HCT116 (cell line): ENCODE data around the gene SUGCT. TPM values are rescaled to one million over a fixed set of nuclear protein-coding genes. Genes with fewer than 3 reads are reported as not detected.

Source experiments
- ATAC-seq: fragments of 200-7000 bp; cut with Tn5 transposase; 2 replicates; pipeline ENCODE4 v1.9.1; 2020; ENCODE audit warnings: mild to moderate bottlenecking, moderate library complexity
- BruUV-seq: library from RNA; stranded (reverse); fragments of 400-500 nt; replicated peaks from 2 replicates; lab custom pipeline; 2021; lab: Mats Ljungman, UMichigan
- CTCF ChIA-PET: fragments of 300-600 bp; sonication (Branson Sonifier 250); formaldehyde crosslinking; loops from one replicate; lab custom pipeline; 2021; ENCODE audit warnings: antibody characterized with exemption; lab: Charles Lee
- POLR2A ChIA-PET: fragments of 300-600, 350-600 bp; sonication (Branson Sonifier 250); formaldehyde crosslinking; loops from one replicate; lab custom pipeline; 2021; ENCODE audit warnings: antibody characterized with exemption; lab: Charles Lee
- RAD21 ChIA-PET, 2 experiments: fragments of 300-600 bp; sonication (Branson Sonifier 250); formaldehyde crosslinking; loops; one replicate each; lab custom pipeline; 2023; ENCODE audit warnings: low total read pairs in 2 of 2; ENCODE audit not compliant: uncharacterized antibody in 2 of 2, unreplicated experiment in 2 of 2, low non-redundant PET in 1 of 2; lab: Charles Lee
- DNase-seq: peaks from one replicate; pipeline ENCODE4 v3.0.0-alpha.2; 2010; ENCODE audit warnings: low read depth, low spot score
- H2AFZ ChIP-seq: fragments of 200-600 bp; shearing (Covaris generic), sonication (generic); 2 replicates; pipeline ENCODE4 v1.6.1; 2017; ENCODE audit warnings: low read depth, mixed run types, mixed read lengths, antibody characterized with exemption, low read length; ENCODE audit not compliant: poor library complexity, severe bottlenecking
- H3K27ac ChIP-seq: 2 replicates; pipeline ENCODE4 v1.5.1; 2012; ENCODE audit warnings: low read depth, low read length
- H3K27me3 ChIP-seq: fragments of 200-600 bp; sonication (generic); 2 replicates; pipeline ENCODE4 v1.6.1; 2016; ENCODE audit warnings: mixed run types, low read length, mixed read lengths; ENCODE audit not compliant: insufficient read depth
- H3K36me3 ChIP-seq, 2 experiments: fragments of 200-500 bp in 1 of 2; fragments of 200-600 bp in 1 of 2; sonication (Bioruptor generic) in 1 of 2; sonication (generic) in 1 of 2; 2 replicates each; pipeline versions ENCODE4 v1.5.1 to v1.6.1; 2014 to 2016; ENCODE audit warnings: low read length in 2 of 2, inconsistent platforms in 1 of 2, mixed read lengths in 1 of 2, mixed run types in 1 of 2; ENCODE audit not compliant: insufficient read depth in 2 of 2, control insufficient read depth in 1 of 2
- H3K4me1 ChIP-seq, 2 experiments: fragments of 200-600 bp in 1 of 2; sonication (generic) in 1 of 2; 2 replicates each; pipeline versions ENCODE4 v1.5.1 to v1.6.1; 2012 to 2017; ENCODE audit warnings: low read length in 2 of 2, inconsistent platforms in 1 of 2, mild to moderate bottlenecking in 1 of 2, mixed read lengths in 1 of 2, mixed run types in 1 of 2, moderate library complexity in 1 of 2; ENCODE audit not compliant: insufficient read depth in 2 of 2, control insufficient read depth in 1 of 2
- H3K4me2 ChIP-seq: fragments of 200-600 bp; sonication (generic); 2 replicates; pipeline ENCODE4 v1.6.1; 2017; ENCODE audit warnings: mixed run types, low read length, mixed read lengths
- H3K4me3 ChIP-seq, 2 experiments: fragments of 200-600 bp in 1 of 2; sonication (generic) in 1 of 2; replicated peaks in 1 of 2; 2 replicates each; pipeline ENCODE4 v1.5.1; 2011 to 2016; ENCODE audit warnings: low read length in 2 of 2, control low read depth in 1 of 2, low read depth in 1 of 2, mild to moderate bottlenecking in 1 of 2, mixed read lengths in 1 of 2, mixed run types in 1 of 2
- H3K79me2 ChIP-seq: fragments of 200-600 bp; sonication (generic); 2 replicates; pipeline ENCODE4 v1.6.1; 2017; ENCODE audit warnings: mild to moderate bottlenecking, mixed run types, low read length, moderate library complexity, mixed read lengths; ENCODE audit not compliant: insufficient read depth
- H3K9ac ChIP-seq: fragments of 200-600 bp; sonication (generic); 2 replicates; pipeline ENCODE4 v1.6.1; 2016; ENCODE audit warnings: low read length, mixed read lengths
- H3K9me2 ChIP-seq: fragments of 200-600 bp; sonication (generic), shearing (Covaris generic); 2 replicates; pipeline ENCODE4 v1.6.1; 2017; ENCODE audit warnings: mixed run types, mild to moderate bottlenecking, moderate library complexity; ENCODE audit not compliant: insufficient read depth
- H3K9me3 ChIP-seq, 2 experiments: fragments of 200-500 bp in 1 of 2; fragments of 200-600 bp in 1 of 2; sonication (Bioruptor generic) in 1 of 2; sonication (generic) in 1 of 2; 2 replicates each; pipeline ENCODE4 v1.6.1; 2014 to 2017; ENCODE audit warnings: low read length in 2 of 2, mixed read lengths in 2 of 2, inconsistent platforms in 1 of 2, low read depth in 1 of 2, mild to moderate bottlenecking in 1 of 2, mixed run types in 1 of 2, moderate library complexity in 1 of 2; ENCODE audit not compliant: control insufficient read depth in 1 of 2, insufficient read depth in 1 of 2
- H4K20me1 ChIP-seq: fragments of 200-600 bp; sonication (generic), shearing (Covaris generic); 2 replicates; pipeline ENCODE4 v1.6.1; 2017; ENCODE audit warnings: mixed run types, mild to moderate bottlenecking, moderate library complexity; ENCODE audit not compliant: insufficient read depth
- ATF3 ChIP-seq: IDR thresholded peaks from 2 replicates; pipeline ENCODE4 v1.6.1; 2012
- CEBPB ChIP-seq: IDR thresholded peaks from 2 replicates; pipeline ENCODE4 v1.6.1; 2012; ENCODE audit warnings: low read depth
- CTCF ChIP-seq, 3 experiments: fragments of 200-600 bp in 1 of 3; sonication (generic) in 1 of 3; IDR thresholded peaks in 2 of 3; conservative IDR thresholded peaks in 1 of 3; 2 replicates each; pipeline ENCODE4 v1.5.1; 2012 to 2017; ENCODE audit warnings: low read depth in 2 of 3, low read length in 2 of 3, antibody characterized with exemption in 1 of 3, borderline replicate concordance in 1 of 3, control low read depth in 1 of 3, mild to moderate bottlenecking in 1 of 3, mixed read lengths in 1 of 3, mixed run types in 1 of 3, moderate library complexity in 1 of 3; ENCODE audit not compliant: insufficient read depth in 1 of 3
- FOSL1 ChIP-seq: IDR thresholded peaks from 2 replicates; pipeline ENCODE4 v1.6.1; 2012; ENCODE audit warnings: low read depth
- JUND ChIP-seq: IDR thresholded peaks from 2 replicates; pipeline ENCODE4 v1.6.1; 2012
- POLR2AphosphoS5 ChIP-seq: IDR thresholded peaks from 2 replicates; pipeline ENCODE4 v1.6.1; 2011; ENCODE audit warnings: mild to moderate bottlenecking, low read depth, low read length, moderate library complexity
- RAD21 ChIP-seq: IDR thresholded peaks from 2 replicates; pipeline ENCODE4 v1.6.1; 2012; ENCODE audit warnings: low read depth, mild to moderate bottlenecking
- SIN3A ChIP-seq: IDR thresholded peaks from 2 replicates; pipeline ENCODE4 v1.6.1; 2012; ENCODE audit warnings: low read depth
- SP1 ChIP-seq: IDR thresholded peaks from 2 replicates; pipeline ENCODE4 v1.6.1; 2012; ENCODE audit warnings: low read depth
- SRF ChIP-seq: IDR thresholded peaks from 2 replicates; pipeline ENCODE4 v1.6.1; 2012; ENCODE audit warnings: low read depth
- YY1 ChIP-seq: IDR thresholded peaks from 2 replicates; pipeline ENCODE4 v1.6.1; 2011; ENCODE audit warnings: low read length, low read depth, moderate library complexity, mild to moderate bottlenecking; ENCODE audit not compliant: insufficient replicate concordance; ENCODE audit errors: extremely low read depth
- ZBTB33 ChIP-seq: IDR thresholded peaks from 2 replicates; pipeline ENCODE4 v1.6.1; 2011; ENCODE audit warnings: mild to moderate bottlenecking, low read length, moderate library complexity; ENCODE audit not compliant: insufficient replicate concordance; ENCODE audit errors: extremely low read depth
- intact Hi-C: fragments of 100-400 bp; cut with micrococcal nuclease; formaldehyde crosslinking; loops from 2 replicates; pipeline ENCODE4 v1.10.0; 2022
- total RNA-seq: library from RNA; stranded (reverse); gene quantifications from one replicate; pipeline ENCODE4 v1.2.1, GENCODE V29; 2021; ENCODE audit not compliant: unreplicated experiment
- TF ChIP-seq, protein P1 (sequence below): IDR thresholded peaks from 2 replicates; pipeline ENCODE4 v1.6.1; 2012

Gene SUGCT
- total RNA-seq, 1 experiment from 2014 or later, result 4.4 TPM

GRCh38 chr7:40507166-40507565 lies 372.4 kb downstream of the SUGCT start:
- no peak for DNase-seq
- H3K27ac ChIP-seq, result no peak overlapping the region
- ATAC-seq, result no peak
- no peaks in the 10 kb centered on the region for H3K79me2 ChIP-seq
- ChIA-PET POLR2A (no interaction called here), CTCF (interaction anchor here (1.1 kb wide), 1 partner anchor 14 kb away, joined by 6 read pairs; no protein-coding TSS in a partner anchor), RAD21 (no interaction called here)
- no peak overlapping the region for H3K4me3 ChIP-seq
- no peaks in the 10 kb centered on the region; the same call in 1 of the 2 replicates for H3K27me3 ChIP-seq
- no TSS peak for BruUV-seq
- H3K9me3 ChIP-seq, result no peaks in the 10 kb centered on the region
- H3K9me2 ChIP-seq, result no peaks in the 10 kb centered on the region
- H3K4me1 ChIP-seq, result no peaks in the 10 kb centered on the region
- no peak overlapping the region for H3K4me2 ChIP-seq
- H2AFZ ChIP-seq, result no peak overlapping the region
- TF ChIP-seq, protein P1, sequence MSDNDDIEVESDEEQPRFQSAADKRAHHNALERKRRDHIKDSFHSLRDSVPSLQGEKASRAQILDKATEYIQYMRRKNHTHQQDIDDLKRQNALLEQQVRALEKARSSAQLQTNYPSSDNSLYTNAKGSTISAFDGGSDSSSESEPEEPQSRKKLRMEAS, result no peak
- TF ChIP-seq ZBTB33, result no peak
- peak; percentile 4 to 39 (median 21); a peak in 2 of 6 replicates for TF ChIP-seq CTCF (IDR thresholded peaks at IDR 0.05 in 2 of 3, conservative IDR thresholded peaks at IDR 0.05 in 1 of 3; ENCODE audit: borderline replicate concordance in 1 of 3, insufficient read depth in 1 of 3, low read depth in 2 of 3, low read length in 2 of 3)
- TF ChIP-seq JUND, result no peak
- no peak for TF ChIP-seq SRF
- TF ChIP-seq CEBPB, result no peak
- no peak for TF ChIP-seq POLR2AphosphoS5
- TF ChIP-seq SIN3A, result no peak
- TF ChIP-seq FOSL1, result no peak
- TF ChIP-seq RAD21, result peak; percentile 24; the same call in 1 of the 2 replicates
- TF ChIP-seq SP1, result no peak
- TF ChIP-seq YY1, result no peak
- TF ChIP-seq ATF3, result no peak
- no peaks in the 10 kb centered on the region; a peak in 1 of 4 replicates for H3K36me3 ChIP-seq
- H3K9ac ChIP-seq, result no peak overlapping the region
- intact Hi-C loops, result no loop called here
- H4K20me1 ChIP-seq, result no peaks in the 10 kb centered on the region
